Ramos (cell line): ENCODE data around the gene KRTAP5-11.
"Not testable (repeated sequence)": the region's sequence is repeated elsewhere in the genome, so short reads cannot be mapped to it uniquely, and the experiment has no call there.

Experiments
- in situ Hi-C: fragments of 300-500 bp; cut with MboI; formaldehyde crosslinking; loops from one replicate; pipeline ENCODE4 v1.14.3; 2022; ENCODE audit warnings: low sequenced_read_pairs; ENCODE audit not compliant: unreplicated experiment

Gene KRTAP5-11

GRCh38 chr11:71582309-71582895 is at the start of gene KRTAP5-11:
Gene KRTAP5-11, minus strand, starts transcription at chr11:71582875. Its CDS starts 38 bp downstream, at chr11:71582837.
- in situ Hi-C loops = no loop called here

GRCh38 chr11:71631551-71631950 is 48.9 kb upstream of the KRTAP5-11 start:
- in situ Hi-C loops = not testable (repeated sequence)

GRCh38 chr11:71630071-71630470 is 47.4 kb upstream of the KRTAP5-11 start:
- in situ Hi-C loops = not testable (repeated sequence)

- in situ Hi-C loops = not testable (repeated sequence)
Observed at GRCh38 chr11:71628943-71629342, 46.3 kb upstream of the KRTAP5-11 start.

- in situ Hi-C loops = loop anchor here (25.0 kb wide), 1 partner anchor 114 kb away; no protein-coding TSS in a partner anchor
Observed at GRCh38 chr11:71623226-71623625, 40.6 kb upstream of the KRTAP5-11 start.

GRCh38 chr11:71622561-71622960 is 39.9 kb upstream of the KRTAP5-11 start:
- in situ Hi-C loops = loop anchor here (25.0 kb wide), 1 partner anchor 115 kb away; no protein-coding TSS in a partner anchor

- in situ Hi-C loops = loop anchor here (25.0 kb wide), 1 partner anchor 122 kb away; no protein-coding TSS in a partner anchor
Observed at GRCh38 chr11:71615003-71615402, 32.3 kb upstream of the KRTAP5-11 start.

GRCh38 chr11:71614366-71614917 is 31.8 kb upstream of the KRTAP5-11 start:
- in situ Hi-C loops = loop anchor here (25.0 kb wide), 1 partner anchor 123 kb away; no protein-coding TSS in a partner anchor

- in situ Hi-C loops = loop anchor here (25.0 kb wide), 1 partner anchor 123 kb away; no protein-coding TSS in a partner anchor
Observed at GRCh38 chr11:71613931-71614330, 31.3 kb upstream of the KRTAP5-11 start.

GRCh38 chr11:71611218-71611910 is 28.7 kb upstream of the KRTAP5-11 start:
- in situ Hi-C loops = loop anchor here (25.0 kb wide), 1 partner anchor 126 kb away; no protein-coding TSS in a partner anchor

- in situ Hi-C loops = loop anchor here (25.0 kb wide), 1 partner anchor 129 kb away; no protein-coding TSS in a partner anchor
Observed at GRCh38 chr11:71608272-71608671, 25.6 kb upstream of the KRTAP5-11 start.

GRCh38 chr11:71607520-71608216 is 25.0 kb upstream of the KRTAP5-11 start:
- in situ Hi-C loops = loop anchor here (25.0 kb wide), 1 partner anchor 130 kb away; no protein-coding TSS in a partner anchor

GRCh38 chr11:71606853-71607519 is 24.3 kb upstream of the KRTAP5-11 start:
- in situ Hi-C loops = loop anchor here (25.0 kb wide), 1 partner anchor 130 kb away; no protein-coding TSS in a partner anchor

GRCh38 chr11:71604798-71605488 is 22.3 kb upstream of the KRTAP5-11 start:
- in situ Hi-C loops = loop anchor here (25.0 kb wide), 1 partner anchor 132 kb away; no protein-coding TSS in a partner anchor

GRCh38 chr11:71603221-71603620 is 20.5 kb upstream of the KRTAP5-11 start:
- in situ Hi-C loops = loop anchor here (25.0 kb wide), 1 partner anchor 134 kb away; no protein-coding TSS in a partner anchor

GRCh38 chr11:71589546-71589920 is 6.9 kb upstream of the KRTAP5-11 start:
- in situ Hi-C loops = not testable (repeated sequence)

GRCh38 chr11:71588822-71589545 is 6.3 kb upstream of the KRTAP5-11 start:
- in situ Hi-C loops = not testable (repeated sequence)

- in situ Hi-C loops = not testable (repeated sequence)
Observed at GRCh38 chr11:71588314-71588713, 5.6 kb upstream of the KRTAP5-11 start.
